Glomerular visceral epithelial cell (primary cell): ENCODE results near the gene GNAZ.

Experiments used
- DNase-seq: peaks from one replicate; pipeline ENCODE4 v3.0.0-alpha.2; 2016; ENCODE audit errors: extremely low spot score

GNAZ gene

DNA sequence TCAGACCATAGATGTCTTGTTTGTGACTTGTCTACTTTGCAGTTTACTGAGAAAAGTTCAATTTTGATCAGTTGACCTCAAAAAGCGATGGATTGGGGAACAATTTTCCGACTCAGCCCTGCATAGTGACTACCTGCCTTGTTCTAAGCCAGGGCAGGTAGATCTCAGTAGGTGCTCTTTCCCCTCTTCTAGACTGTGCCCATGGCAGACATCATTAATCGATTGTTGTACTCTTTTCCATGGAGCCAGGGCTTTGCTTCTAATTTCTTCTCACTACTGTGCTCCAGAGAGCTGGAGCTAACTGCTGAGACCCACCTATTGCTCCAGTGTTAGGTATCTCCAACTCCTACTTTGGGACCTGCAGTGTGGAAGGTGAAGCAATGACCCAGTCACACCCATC lies 84.8 kb downstream of the GNAZ start:
- DNase-seq: no peak

DNA sequence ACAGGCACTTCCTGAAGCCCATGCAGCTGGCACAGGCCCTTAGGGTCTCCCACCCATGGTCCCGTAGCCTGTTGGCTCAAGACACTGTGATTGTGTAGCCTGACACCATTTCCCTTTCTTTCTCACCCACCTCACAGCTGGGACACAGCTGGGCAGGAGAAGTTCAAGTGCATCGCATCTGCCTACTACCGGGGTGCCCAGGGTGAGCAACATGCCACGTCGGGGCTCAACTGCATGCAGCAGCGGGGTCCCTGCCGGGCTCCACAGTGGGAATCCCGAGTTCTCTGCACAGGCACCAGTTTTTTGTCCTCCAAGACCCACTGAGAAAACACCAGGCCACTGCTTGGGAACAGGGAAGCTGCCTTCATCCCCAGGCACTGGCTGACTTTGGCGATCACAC lies 85.5 kb downstream of the GNAZ start:
- DNase-seq: no peak

DNA sequence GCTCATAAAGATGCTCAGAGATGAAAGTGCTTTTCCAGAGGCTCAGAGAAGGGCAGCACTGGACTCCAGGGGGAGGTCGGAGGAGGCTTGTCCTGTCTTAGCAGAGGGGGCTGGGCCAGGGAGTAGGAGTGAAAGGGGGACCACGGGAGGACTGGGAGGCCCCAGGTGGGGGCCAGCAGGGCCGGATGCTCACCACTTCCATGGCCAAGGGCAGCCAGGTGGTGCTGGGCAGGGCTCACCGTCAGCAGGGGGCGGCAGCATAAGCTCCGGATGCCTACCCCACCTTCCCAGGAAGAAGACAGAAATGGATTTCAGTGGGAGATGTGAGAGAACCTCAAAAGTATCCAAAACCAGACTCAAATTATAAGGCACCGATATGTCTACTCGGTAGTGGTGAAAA lies 86.0 kb downstream of the GNAZ start:
- DNase-seq: no peak

DNA sequence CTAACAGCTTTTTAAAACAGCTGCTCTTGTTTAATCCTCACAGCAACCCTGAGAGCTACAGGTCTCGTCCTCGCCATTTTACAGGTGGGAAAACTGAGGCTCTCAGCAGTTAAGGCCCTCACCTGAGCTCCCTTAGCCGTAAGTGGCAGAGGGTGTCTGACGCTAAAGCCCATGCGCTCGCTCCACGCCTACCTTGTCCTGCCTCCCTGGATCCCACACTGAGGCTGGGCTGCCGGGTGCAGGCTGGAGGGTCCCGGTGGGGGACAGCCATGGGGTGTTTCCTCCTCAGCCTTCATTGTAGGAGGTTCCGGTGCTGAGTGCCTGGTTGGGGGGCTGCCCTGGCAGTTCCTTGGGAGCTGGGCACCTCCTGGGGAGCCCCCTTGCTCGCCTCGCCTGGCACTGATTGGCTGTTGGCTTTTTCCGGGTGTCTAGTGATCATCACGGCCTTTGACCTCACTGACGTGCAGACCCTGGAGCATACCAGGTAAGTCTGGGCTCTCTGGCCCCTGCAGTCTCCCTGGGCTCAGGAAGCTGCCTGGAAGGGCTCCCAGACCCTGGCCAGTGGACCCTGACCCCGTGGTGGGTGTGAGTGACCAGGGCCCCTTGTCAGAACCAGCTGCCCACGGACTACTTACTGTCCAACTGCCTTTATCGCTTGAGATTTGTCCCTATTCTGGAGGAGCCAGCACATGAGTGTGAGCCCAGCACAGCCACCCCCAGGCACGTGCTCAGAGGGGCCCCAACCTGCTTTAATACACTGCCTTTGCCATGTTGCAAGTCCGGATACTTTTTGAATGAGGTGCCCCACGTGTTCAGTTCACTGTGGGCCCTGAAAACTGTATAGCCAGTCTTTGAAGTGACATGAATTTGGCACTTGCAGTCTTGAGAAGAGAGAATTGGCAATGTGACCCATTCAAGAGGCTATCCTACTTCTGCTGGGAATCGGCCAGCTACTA lies 87.5 kb downstream of the GNAZ start:
- no peak for DNase-seq

DNA sequence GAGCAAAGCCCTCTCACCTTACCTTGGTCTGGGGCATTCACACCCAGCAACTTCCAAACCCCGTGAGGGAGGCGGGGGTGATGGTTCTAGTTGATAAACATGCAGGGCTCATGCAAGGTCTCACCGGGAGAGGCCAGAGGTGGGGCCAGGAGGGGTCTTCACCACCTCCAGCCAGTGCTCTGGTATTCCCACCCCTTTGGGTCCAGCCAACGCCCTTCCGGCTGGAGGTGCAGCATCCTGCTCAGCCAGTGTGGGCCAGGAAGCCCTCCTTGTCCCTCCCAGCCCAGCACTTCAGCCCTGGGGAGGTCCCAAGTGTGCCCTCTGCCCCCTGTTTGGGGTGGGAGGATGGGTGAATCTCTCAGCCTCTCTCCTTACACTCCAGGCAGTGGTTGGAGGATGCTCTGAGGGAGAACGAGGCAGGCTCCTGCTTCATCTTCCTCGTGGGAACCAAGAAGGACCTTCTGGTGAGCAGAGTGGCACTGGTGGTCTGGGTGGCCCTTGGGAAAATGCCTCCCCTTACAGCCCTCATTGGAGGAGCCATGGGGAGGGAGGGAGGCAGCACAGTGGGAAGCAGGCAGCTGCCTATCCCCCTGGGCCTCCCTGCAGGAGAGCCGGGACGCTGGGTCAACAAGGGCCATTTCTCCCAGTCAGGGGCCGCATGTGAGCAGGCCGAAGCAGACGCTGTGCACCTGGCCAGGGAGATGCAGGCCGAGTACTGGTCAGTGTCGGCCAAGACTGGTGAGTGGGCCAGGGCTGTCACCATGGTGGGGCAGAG lies 88.4 kb downstream of the GNAZ start:
- no peak for DNase-seq

DNA sequence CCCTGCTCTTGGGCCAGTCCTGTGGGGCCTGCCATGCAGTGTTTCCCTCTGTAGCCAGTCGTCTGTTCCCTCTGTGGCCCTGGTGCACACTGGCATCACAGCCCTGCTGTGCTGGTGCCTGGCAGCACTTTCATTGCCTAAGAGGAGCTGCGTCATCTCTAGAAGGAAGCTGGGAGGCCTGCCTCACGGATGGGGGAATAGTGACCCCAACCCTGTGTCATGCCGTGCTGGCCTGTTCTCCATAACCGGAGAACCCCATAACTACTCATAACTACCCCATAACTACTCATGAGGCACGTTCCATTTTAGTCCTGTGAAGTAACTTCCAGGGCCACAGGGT lies 88.9 kb downstream of the GNAZ start:
- no peak for DNase-seq

DNA sequence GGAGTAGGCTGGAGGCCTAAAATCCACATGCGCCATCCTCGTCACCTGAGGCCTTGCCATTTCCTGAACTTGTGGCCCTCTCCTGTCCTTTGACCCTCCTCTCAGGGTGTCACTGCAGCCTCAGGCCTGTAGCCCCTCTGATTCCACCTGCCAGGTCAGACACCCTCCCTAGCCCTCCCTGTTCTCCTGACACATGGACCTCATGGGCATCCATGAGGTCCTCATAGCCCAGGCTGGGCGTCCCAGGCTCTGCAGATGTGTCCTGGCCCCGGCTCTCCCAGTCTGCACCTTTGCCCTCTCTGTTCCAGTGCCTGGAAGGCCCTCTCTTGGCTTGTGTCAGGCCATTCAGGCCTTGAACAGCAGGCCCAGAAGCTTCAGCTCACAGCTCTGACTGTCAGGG lies 90.7 kb downstream of the GNAZ start:
- DNase-seq: no peak

DNA sequence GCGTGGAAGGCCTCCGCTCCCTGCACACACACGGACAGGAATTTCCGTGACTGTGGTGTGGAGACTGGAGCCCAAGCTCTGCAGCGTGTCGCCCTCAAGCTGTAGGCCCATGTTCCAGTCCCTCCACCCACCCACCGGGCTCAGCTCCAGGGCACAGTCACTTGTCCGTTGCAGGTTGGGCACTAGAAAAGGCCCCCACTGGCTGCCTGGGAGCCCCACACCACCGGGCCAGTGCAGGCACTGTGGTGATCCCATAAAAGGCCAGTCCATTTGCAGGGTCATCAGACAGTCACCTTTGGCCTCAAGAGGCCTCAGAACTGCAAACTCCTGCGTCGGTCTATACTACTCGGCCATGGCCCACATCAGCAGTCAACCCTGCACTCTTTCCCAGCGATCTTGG lies 91.3 kb downstream of the GNAZ start:
- DNase-seq: no peak

DNA sequence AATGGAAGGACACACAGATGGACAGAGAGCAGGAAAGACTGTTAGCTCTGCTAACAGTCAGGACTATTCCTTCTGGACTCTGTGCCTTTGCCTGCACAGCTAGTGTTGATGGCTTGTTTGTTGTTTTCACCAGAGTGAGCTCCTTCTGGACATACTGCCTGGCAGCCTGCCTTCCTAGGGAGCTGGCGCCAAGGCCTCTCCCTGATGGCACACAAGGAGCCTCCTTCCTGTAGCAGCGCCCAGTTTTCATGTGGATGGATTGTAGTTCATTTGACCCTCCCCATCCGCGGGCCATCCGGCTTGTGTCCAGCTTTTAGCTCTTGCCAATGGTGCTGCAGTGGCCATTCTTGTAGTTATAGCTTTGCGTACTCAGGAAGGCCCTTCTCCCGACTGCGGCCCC lies 93.3 kb downstream of the GNAZ start:
- DNase-seq: no peak

DNA sequence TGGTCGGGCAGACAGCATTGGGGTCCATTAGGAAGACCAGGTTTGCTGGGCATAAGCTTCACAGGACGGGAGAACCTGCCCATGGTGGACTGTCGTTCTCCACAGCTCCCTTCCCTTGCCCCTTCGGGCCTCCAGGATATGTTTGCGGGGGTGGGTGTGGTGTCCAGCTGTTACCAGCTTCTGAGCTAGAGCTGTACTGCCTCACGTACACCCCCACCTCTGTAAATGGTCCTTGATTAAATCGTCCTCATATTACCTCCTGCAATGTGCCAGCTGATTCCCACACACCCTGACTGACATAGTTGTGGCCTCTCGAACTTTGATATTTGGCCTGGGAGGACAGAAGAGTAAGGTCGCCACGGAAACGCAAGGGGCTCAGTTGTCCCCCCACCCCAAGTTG lies 93.8 kb downstream of the GNAZ start:
- no peak for DNase-seq

DNA sequence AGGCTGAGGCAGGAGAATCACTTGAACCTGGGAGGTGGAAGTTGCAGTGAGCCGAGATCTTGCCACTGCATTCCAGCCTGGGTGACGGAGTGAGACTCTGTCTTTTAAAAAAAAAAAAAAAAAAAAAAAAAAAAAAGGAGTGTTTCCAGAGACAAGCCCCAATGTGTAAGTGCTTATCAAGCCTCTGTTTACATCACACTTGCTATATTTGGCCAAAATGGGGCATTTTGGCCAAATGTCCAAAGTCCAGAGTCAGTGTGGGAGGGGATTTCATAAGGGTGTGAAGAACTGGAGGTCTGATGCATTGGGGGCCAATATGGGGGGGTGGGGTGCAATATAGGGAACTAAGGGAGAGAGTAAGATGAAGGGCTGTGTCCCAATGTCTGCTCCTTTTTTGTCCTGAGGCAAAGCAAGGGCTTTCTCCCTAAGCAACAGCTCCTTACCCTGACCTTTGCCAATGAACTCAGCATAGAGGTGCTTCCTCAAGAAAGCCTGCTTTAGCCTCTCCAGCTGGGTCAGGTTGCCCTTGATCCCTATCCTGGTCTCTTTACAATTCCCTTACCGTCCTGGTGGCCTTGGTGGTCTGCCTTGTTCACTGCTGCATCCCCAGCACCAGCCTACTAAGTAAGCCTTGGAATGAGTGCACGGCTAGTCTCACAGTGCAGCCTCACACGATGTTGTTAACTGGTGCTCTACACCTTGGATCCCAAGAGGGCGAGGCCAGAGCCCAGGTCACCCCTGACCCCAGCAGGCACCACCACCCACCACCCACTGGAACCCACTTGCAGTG lies 95.9 kb downstream of the GNAZ start:
- no peak for DNase-seq

DNA sequence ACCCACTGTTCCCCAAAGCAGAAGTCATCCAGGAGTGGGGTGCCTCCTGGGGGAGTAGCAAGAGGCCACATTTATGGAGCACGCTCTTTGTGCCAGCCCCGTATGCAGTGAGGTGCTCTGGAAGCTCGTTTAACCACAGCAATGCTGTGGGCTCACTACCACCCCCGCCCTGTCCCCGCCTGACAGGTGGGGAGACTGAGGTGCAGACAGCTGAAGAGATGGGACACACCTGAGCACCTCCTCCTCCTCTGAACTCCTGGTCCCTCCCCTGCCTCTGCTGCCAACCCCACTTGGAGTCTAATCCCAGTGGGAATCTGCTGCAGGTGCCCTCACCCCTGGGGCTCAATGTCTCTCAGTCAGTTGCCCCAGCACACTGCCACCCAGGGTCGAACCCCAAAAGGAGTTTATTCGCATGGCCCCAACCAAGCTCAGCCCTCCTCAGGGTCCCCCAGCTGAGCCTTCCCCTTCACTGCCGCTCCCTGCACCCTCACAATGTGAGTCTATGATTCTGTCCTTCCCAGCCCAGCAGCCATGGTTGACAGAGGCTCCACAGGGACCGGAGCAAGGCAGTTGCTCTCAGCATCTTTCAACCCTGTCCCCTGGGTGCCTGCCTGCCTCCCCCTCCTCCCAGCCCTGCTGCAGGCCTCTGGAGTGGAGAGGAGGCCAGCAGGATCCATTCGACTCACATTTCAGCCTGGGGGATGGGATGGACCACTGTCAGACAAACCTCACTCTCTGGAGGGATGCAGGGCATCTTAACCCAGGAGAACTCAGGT lies 96.7 kb downstream of the GNAZ start:
- DNase-seq: no peak

DNA sequence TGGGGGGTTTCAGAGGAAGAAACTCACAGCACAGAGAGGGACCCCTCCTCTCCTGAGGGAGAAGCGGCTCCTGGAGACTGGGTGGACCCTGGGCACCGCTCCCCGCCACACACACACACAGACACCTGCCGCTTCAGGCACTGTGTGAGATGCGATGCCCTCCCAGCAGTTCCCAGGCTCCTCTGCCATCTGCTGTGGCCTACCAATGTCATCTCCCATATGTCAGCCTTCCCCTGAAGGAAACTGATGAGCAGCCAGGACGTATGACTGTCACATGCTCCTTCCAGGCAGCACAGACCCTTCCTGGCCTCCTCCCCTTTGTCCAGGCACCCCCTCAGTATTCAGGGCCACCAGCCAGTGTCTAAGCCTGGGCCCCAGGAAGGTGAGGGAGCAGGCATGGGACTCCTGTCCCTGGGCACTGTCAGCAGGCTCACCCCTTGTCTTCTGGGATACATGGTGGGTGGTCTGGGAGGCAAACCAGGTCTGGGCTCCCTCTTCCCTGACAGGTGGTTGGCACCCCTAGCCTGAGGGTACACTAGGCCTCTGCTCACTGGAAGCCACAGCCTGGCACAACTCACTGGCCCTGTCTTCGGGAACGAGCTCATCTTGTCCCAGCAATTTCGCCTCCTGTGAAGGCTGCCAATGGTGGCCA lies 98.2 kb downstream of the GNAZ start:
- DNase-seq: no peak

DNA sequence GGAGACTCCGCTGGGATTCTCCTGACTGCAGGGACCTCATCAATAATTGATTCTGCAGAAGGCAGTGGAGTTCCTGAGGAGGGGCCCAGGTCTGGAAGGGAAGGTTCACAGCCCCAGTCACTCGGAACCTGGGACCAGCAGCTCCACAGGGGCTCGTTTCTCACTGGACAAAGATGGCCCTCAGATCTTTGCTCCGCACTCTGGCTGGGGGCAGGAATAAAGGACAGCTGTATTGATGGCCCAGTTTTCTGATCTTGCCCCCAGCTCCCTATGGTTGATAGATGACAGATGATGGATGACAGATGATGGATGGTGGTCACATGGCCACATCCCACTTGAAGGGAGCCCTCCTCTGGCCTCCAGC lies 98.7 kb downstream of the GNAZ start:
- no peak for DNase-seq
